ENCODE results near the gene RCOR1.

GRCh38 chr14:102726191-102726949 lies 133.9 kb downstream of the RCOR1 start:
- TF ChIP-seq EP300 (IDR thresholded peaks at IDR 0.05; ENCODE audit: low read depth), result no peak
- TF ChIP-seq POLR2AphosphoS5 (IDR thresholded peaks at IDR 0.05), result no peak
- no peak for TF ChIP-seq CTCF (IDR thresholded peaks at IDR 0.05)
- TF ChIP-seq POLR2A (IDR thresholded peaks at IDR 0.05), result no peak

Data from transverse colon (tissue), 4 donors.